Measurements from ENCODE around the gene CRABP1.

The CRABP1 gene

GRCh38 chr15:78397382-78397781, 57.2 kb downstream of the CRABP1 start:
- DNase-seq (ENCODE audit: low read depth in 3 of 3, low spot score in 1 of 3), result no peak

Measured in stimulated activated CD4-positive, alpha-beta T cell treated with anti-CD3 and anti-CD28 coated beads, TNF-alpha, amount 100 ng/mL, for 1 hour (primary cell).